CD14-positive monocyte (primary cell): ENCODE measurements around the gene JARID2. TPM values are rescaled to one million over a fixed set of nuclear protein-coding genes. Genes with fewer than 3 reads are reported as not detected.

Source experiments
- DNase-seq, 3 donors: peaks; one replicate each; pipeline ENCODE4 v3.0.0-alpha.2; 2011 to 2022
- H2AFZ ChIP-seq: 2 replicates; pipeline ENCODE4 v1.6.0; 2012; ENCODE audit warnings: mild to moderate bottlenecking, low read depth, low read length, inconsistent platforms; ENCODE audit not compliant: insufficient read depth, poor library complexity, severe bottlenecking
- H3K27ac ChIP-seq, 2 donors: 1 replicate in 1 of 2; 2 replicates in 1 of 2; pipeline ENCODE4 v1.5.1; 2012 to 2013; ENCODE audit warnings: low read length in 2 of 2, control low read depth in 1 of 2, inconsistent platforms in 1 of 2, low read depth in 1 of 2, mild to moderate bottlenecking in 1 of 2
- H3K27me3 ChIP-seq, 2 donors: one replicate each; pipeline versions ENCODE4 v1.6.0 to v1.6.1; 2011 to 2013; ENCODE audit warnings: low read length in 2 of 2; ENCODE audit not compliant: control insufficient read depth in 2 of 2, insufficient read depth in 2 of 2
- H3K36me3 ChIP-seq, 2 donors: replicated peaks in 1 of 2; 1 replicate in 1 of 2; 2 replicates in 1 of 2; pipeline versions ENCODE4 v1.5.1 to v1.6.1; 2012 to 2013; ENCODE audit warnings: low read length in 2 of 2, control low read depth in 1 of 2, inconsistent platforms in 1 of 2, mild to moderate bottlenecking in 1 of 2; ENCODE audit not compliant: insufficient read depth in 2 of 2, control insufficient read depth in 1 of 2
- H3K4me1 ChIP-seq, 2 donors: 1 replicate in 1 of 2; 2 replicates in 1 of 2; pipeline versions ENCODE4 v1.5.1 to v1.6.1; 2012 to 2013; ENCODE audit warnings: low read length in 2 of 2, control low read depth in 1 of 2, inconsistent platforms in 1 of 2, mild to moderate bottlenecking in 1 of 2, moderate library complexity in 1 of 2; ENCODE audit not compliant: insufficient read depth in 2 of 2, control insufficient read depth in 1 of 2
- H3K4me2 ChIP-seq: replicated peaks from 2 replicates; pipeline ENCODE3; 2012; ENCODE audit warnings: low read length, moderate library complexity, mild to moderate bottlenecking; ENCODE audit not compliant: poor library complexity, severe bottlenecking; ENCODE audit errors: extremely low read depth
- H3K4me3 ChIP-seq, 3 experiments: fragments of 200-600 bp in 1 of 3; sonication (generic) in 1 of 3; replicated peaks in 1 of 3; 1 replicate in 2 of 3; 2 replicates in 1 of 3; pipeline ENCODE4 v1.5.1; 2011 to 2013; ENCODE audit warnings: low read length in 3 of 3, mild to moderate bottlenecking in 3 of 3, control low read depth in 2 of 3, low read depth in 2 of 3, inconsistent platforms in 1 of 3, moderate library complexity in 1 of 3
- H3K79me2 ChIP-seq: 2 replicates; pipeline ENCODE4 v1.6.0; 2012; ENCODE audit warnings: mild to moderate bottlenecking, control low read depth, inconsistent platforms, low read length, moderate library complexity; ENCODE audit not compliant: insufficient read depth
- H3K9ac ChIP-seq: 2 replicates; pipeline ENCODE4 v1.6.0; 2017; ENCODE audit warnings: low read length, mild to moderate bottlenecking; ENCODE audit not compliant: insufficient read depth, poor library complexity, severe bottlenecking
- H3K9me3 ChIP-seq, 2 donors: replicated peaks in 1 of 2; 1 replicate in 1 of 2; 2 replicates in 1 of 2; pipeline versions ENCODE4 v1.5.1 to v1.6.1; 2012 to 2013; ENCODE audit warnings: low read length in 2 of 2, control low read depth in 1 of 2; ENCODE audit not compliant: control insufficient read depth in 1 of 2, insufficient read depth in 1 of 2
- H4K20me1 ChIP-seq: 2 replicates; pipeline ENCODE4 v1.6.0; 2012; ENCODE audit warnings: mild to moderate bottlenecking, low read length, control low read depth, moderate library complexity; ENCODE audit not compliant: insufficient read depth
- H3K27ac Mint-ChIP-seq, 7 donors: one replicate each; pipeline ENCODE4 v1.8.0; 2020; ENCODE audit warnings: mild to moderate bottlenecking in 7 of 7, mixed read lengths in 7 of 7, moderate library complexity in 6 of 7, inconsistent platforms in 2 of 7
- H3K27me3 Mint-ChIP-seq, 3 donors: one replicate each; pipeline ENCODE4 v1.8.0; 2021 to 2022; ENCODE audit warnings: low read depth in 3 of 3, mild to moderate bottlenecking in 3 of 3, mixed read lengths in 3 of 3, moderate library complexity in 3 of 3, inconsistent platforms in 1 of 3
- H3K36me3 Mint-ChIP-seq, 2 donors: one replicate each; pipeline ENCODE4 v1.8.0; 2020; ENCODE audit warnings: mixed read lengths in 2 of 2, inconsistent platforms in 1 of 2, mild to moderate bottlenecking in 1 of 2
- H3K4me1 Mint-ChIP-seq: one replicate; pipeline ENCODE4 v1.8.0; 2020; ENCODE audit warnings: mild to moderate bottlenecking, mixed read lengths
- H3K4me3 Mint-ChIP-seq, 2 donors: one replicate each; pipeline ENCODE4 v1.8.0; 2020; ENCODE audit warnings: mild to moderate bottlenecking in 2 of 2, mixed read lengths in 2 of 2, moderate library complexity in 1 of 2
- H3K9me3 Mint-ChIP-seq, 7 donors: one replicate each; pipeline ENCODE4 v1.8.0; 2020 to 2022; ENCODE audit warnings: mixed read lengths in 7 of 7, mild to moderate bottlenecking in 6 of 7, moderate library complexity in 6 of 7, inconsistent platforms in 2 of 7
- WGBS: methylation state at CpG from one replicate; pipeline ENCODE4 v1.1.5; 2013; ENCODE audit warnings: missing lambda C conversion rate; ENCODE audit not compliant: insufficient coverage; 5-methylcytosine and 5-hydroxymethylcytosine counted together
- intact Hi-C, 2 donors: fragments of 100-400 bp; cut with micrococcal nuclease; formaldehyde crosslinking; loops; one replicate each; pipeline versions ENCODE4 v1.15.0 to v1.15.1; 2023
- polyA plus RNA-seq, 3 donors: library from polyadenylated mRNA; depleted of rRNA in 1 of 3; unstranded in 2 of 3; stranded (reverse) in 1 of 3; fragments of 300-500 nt in 2 of 3; fragments of >200 nt in 1 of 3; fragmentation: Illumina TruSeq in 2 of 3; gene quantifications; 1 replicate in 2 of 3; 2 replicates in 1 of 3; pipeline ENCODE4 v1.2.3, GENCODE V29; 2012 to 2021
- TF ChIP-seq, protein P1 (sequence below): fragments of 200-600 bp; IDR thresholded peaks from one replicate; pipeline ENCODE4 v1.8.0; 2022; ENCODE audit warnings: antibody characterized with exemption, mild to moderate bottlenecking

JARID2 gene
- polyA plus RNA-seq, 3 donors: 6.8 to 17.5 (median 12.5) TPM

- no peak for DNase-seq
- Mint-ChIP-seq H3K4me3 (no peak overlapping the region), H3K27ac (peak overlapping the region in 5 of 7 donors; percentile 45 to 74 (median 55)), H3K27me3 (peaks cover 0 to 4% (median 0%) of the 10 kb centered on the region in 3 donors), H3K36me3 (peaks cover 9 to 17% of the 10 kb centered on the region in 2 donors), H3K4me1 (peaks cover 87% of the 10 kb centered on the region), H3K9me3 (no peaks in the 10 kb centered on the region)
- Histone ChIP-seq H3K9ac (no peak overlapping the region), H3K27me3 (no peaks in the 10 kb centered on the region), H4K20me1 (peaks cover 100% of the 10 kb centered on the region), H3K4me3 (no peak overlapping the region), H3K9me3 (no peaks in the 10 kb centered on the region), H3K4me1 (peaks cover 48 to 61% of the 10 kb centered on the region in 2 donors), H3K4me2 (no peak overlapping the region), H3K27ac (no peak overlapping the region), H2AFZ (no peak overlapping the region), H3K79me2 (peaks cover 100% of the 10 kb centered on the region), H3K36me3 (peaks cover 0 to 6% of the 10 kb centered on the region in 2 donors)
- 100% methylated on average over 5 of the region's 11 CpGs for WGBS
- TF ChIP-seq, protein P1, sequence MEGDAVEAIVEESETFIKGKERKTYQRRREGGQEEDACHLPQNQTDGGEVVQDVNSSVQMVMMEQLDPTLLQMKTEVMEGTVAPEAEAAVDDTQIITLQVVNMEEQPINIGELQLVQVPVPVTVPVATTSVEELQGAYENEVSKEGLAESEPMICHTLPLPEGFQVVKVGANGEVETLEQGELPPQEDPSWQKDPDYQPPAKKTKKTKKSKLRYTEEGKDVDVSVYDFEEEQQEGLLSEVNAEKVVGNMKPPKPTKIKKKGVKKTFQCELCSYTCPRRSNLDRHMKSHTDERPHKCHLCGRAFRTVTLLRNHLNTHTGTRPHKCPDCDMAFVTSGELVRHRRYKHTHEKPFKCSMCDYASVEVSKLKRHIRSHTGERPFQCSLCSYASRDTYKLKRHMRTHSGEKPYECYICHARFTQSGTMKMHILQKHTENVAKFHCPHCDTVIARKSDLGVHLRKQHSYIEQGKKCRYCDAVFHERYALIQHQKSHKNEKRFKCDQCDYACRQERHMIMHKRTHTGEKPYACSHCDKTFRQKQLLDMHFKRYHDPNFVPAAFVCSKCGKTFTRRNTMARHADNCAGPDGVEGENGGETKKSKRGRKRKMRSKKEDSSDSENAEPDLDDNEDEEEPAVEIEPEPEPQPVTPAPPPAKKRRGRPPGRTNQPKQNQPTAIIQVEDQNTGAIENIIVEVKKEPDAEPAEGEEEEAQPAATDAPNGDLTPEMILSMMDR: no peak
- intact Hi-C loops: no loop called here
Measured at GRCh38 chr6:15405129-15406068, 159.5 kb downstream of the JARID2 start.

DNA sequence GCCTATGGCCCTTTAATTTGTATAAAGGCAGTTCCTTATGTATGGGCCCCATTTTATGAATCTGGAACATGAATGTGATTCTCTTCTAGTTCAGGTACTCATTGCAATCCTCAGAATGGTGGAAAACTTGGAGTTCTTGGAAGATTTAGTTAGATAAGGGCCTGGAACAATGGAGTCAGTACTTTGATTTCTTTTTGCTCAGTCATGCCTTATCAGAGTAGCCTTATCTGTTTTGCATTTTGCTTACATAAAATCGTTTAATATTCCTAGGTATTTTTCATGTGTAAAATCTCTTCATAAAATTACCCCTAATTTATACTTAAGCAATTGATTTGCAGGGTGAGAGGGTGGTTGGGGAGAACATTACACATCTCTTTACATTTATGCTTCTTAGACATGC, 160.6 kb downstream of the JARID2 start:
- Histone ChIP-seq H3K9me3 (no peaks in the 10 kb centered on the region), H4K20me1 (peaks cover 100% of the 10 kb centered on the region)
- peak overlapping the region in 1 of 7 donors; percentile 28 for H3K27ac Mint-ChIP-seq

More for the DNA sequence above, 160.6 kb downstream of the JARID2 start:
- Histone ChIP-seq H3K79me2 (peaks cover 100% of the 10 kb centered on the region), H3K4me2 (no peak overlapping the region), H3K36me3 (peaks cover 0 to 6% of the 10 kb centered on the region in 2 donors), H3K27ac (no peak overlapping the region), H2AFZ (no peak overlapping the region), H3K4me3 (no peak overlapping the region), H3K4me1 (peaks cover 37 to 60% of the 10 kb centered on the region in 2 donors), H3K9ac (no peak overlapping the region), H3K27me3 (no peaks in the 10 kb centered on the region)
- peaks cover 0 to 4% (median 0%) of the 10 kb centered on the region in 3 donors for H3K27me3 Mint-ChIP-seq
- peaks cover 14 to 26% of the 10 kb centered on the region in 2 donors for H3K36me3 Mint-ChIP-seq
- DNase-seq: no peak
- no CpG with 5 or more reads among the region's 1 CpG for WGBS
- H3K4me3 Mint-ChIP-seq: no peak overlapping the region
- intact Hi-C loops: no loop called here
- TF ChIP-seq, protein P1: no peak
- peaks cover 88% of the 10 kb centered on the region for H3K4me1 Mint-ChIP-seq
- H3K9me3 Mint-ChIP-seq: no peaks in the 10 kb centered on the region
